Heart left ventricle (tissue), 16 donors: ENCODE measurements around the gene RRM2. TPM values are rescaled to one million over a fixed set of nuclear protein-coding genes. Genes with fewer than 3 reads are reported as not detected.

Source experiments
- ATAC-seq, 4 donors: fragments of 200-7000 bp; cut with Tn5 transposase; one replicate each; pipeline ENCODE4 v1.9.1; 2020 to 2022; ENCODE audit warnings: moderate library complexity in 4 of 4, mild to moderate bottlenecking in 3 of 4, moderate number of reproducible peaks in 1 of 4
- DNase-seq, 5 donors: peaks; one replicate each; pipeline ENCODE4 v3.0.0-alpha.2; 2020
- H3K27ac ChIP-seq, 12 donors: fragments of 200-600 bp; sonication (generic) in 4 of 12; one replicate each; pipeline versions ENCODE4 v1.5.0 to v1.8.0; 2016 to 2022; ENCODE audit warnings: mild to moderate bottlenecking in 2 of 12
- H3K27me3 ChIP-seq, 9 donors: fragments of 200-600 bp; sonication (generic) in 2 of 9; one replicate each; pipeline versions ENCODE4 v1.5.1 to v1.8.0; 2016 to 2022; ENCODE audit warnings: mild to moderate bottlenecking in 3 of 9
- H3K36me3 ChIP-seq, 9 donors: fragments of 200-600 bp; sonication (generic) in 2 of 9; one replicate each; pipeline versions ENCODE4 v1.5.0 to v1.8.0; 2018 to 2022; ENCODE audit warnings: mild to moderate bottlenecking in 2 of 9
- H3K4me1 ChIP-seq, 12 donors: fragments of 200-600 bp; sonication (generic) in 4 of 12; one replicate each; pipeline versions ENCODE4 v1.5.0 to v1.8.0; 2016 to 2022; ENCODE audit warnings: mild to moderate bottlenecking in 3 of 12
- H3K4me3 ChIP-seq, 12 donors: fragments of 200-600 bp; sonication (generic) in 4 of 12; one replicate each; pipeline versions ENCODE4 v1.5.0 to v1.8.0; 2017 to 2022; ENCODE audit warnings: mild to moderate bottlenecking in 9 of 12, moderate library complexity in 4 of 12
- H3K9me3 ChIP-seq, 12 donors: fragments of 200-600 bp; sonication (generic) in 4 of 12; one replicate each; pipeline versions ENCODE4 v1.5.0 to v1.8.0; 2016 to 2022; ENCODE audit warnings: mild to moderate bottlenecking in 1 of 12
- POLR2A ChIP-seq, 2 donors: fragments of 450-650 bp; IDR thresholded peaks; one replicate each; pipeline ENCODE4 v1.6.1; 2017; ENCODE audit warnings: antibody characterized with exemption in 2 of 2, mild to moderate bottlenecking in 2 of 2, moderate library complexity in 2 of 2
- WGBS, 4 donors: extraction: QIAGEN DNeasy Blood & Tissue Kit in 2 of 4; methylation state at CpG; one replicate each; pipeline versions ENCODE4 v1.1.5 to v1.1.7; 2013 to 2018; 5-methylcytosine and 5-hydroxymethylcytosine counted together
- intact Hi-C, 10 donors: fragments of 100-400 bp; cut with DNase I; formaldehyde crosslinking; loops; one replicate each; pipeline versions ENCODE4 v1.11.1 to v1.14.2; 2022
- polyA plus RNA-seq, 2 donors: library from polyadenylated mRNA; stranded (reverse); fragments of 200-250 nt; gene quantifications; one replicate each; pipeline ENCODE4 v1.2.3, GENCODE V29; 2013
- total RNA-seq, 9 donors: library from RNA; depleted of rRNA in 2 of 9; stranded (reverse); fragments of >200 nt in 2 of 9; fragmentation: NEBNext Ultra II Directional in 3 of 9; extraction: Animal tissue kit (Norgen Biotek cat#: 25700) in 3 of 9; gene quantifications; one replicate each; pipeline versions ENCODE4 v1.1.0 to v1.2.4, GENCODE V29; 2016 to 2023
- TF ChIP-seq, protein P1 (sequence below), 12 donors: fragments of 200-600 bp; sonication (generic) in 4 of 12; IDR thresholded peaks; one replicate each; pipeline versions ENCODE4 v1.5.0 to v1.8.0; 2018 to 2022; ENCODE audit warnings: antibody characterized with exemption in 12 of 12, mild to moderate bottlenecking in 5 of 12
- donor health status: ischemic (EF 13 %, LVEDD 7.1; RV severe dilation, severe dysfunction).
- donor health status: healthy with polysubstance abuse.
- donor health status: DM: no; HTN: yes; CAD: no.
- donor health status: DM: no; HTN: no; CAD: no.
- donor health status: ischemic (EF 25% LVEDD 6.9; RV normal size, moderate dysfunction).
- donor health status: ischemic (EF 25% LVEDD 5.7; RV mildly dilated, moderate dysfunction).
- donor health status: healthy.
- donor health status: DM: yes; HTN: yes; CAD: no.
- donor health status: ischemic (EF 35%, LVEDD 5.7; RV mildly dilated, moderate dysfunction).
- donor health status: nonischemic (EF 11% LVEDD 7.7; RV severe dilation, severe dysfunction).
- donor health status: DM: yes; HTN: yes; CAD: no.
- donor health status: PGD.
- donor health status: ischemic (EF 29% LVEDD 5.4; RV normal size, mild dysfunction).
- donor health status: nonischemic (EF 23%, LVEDD 6.1; RV moderate dilation, normal function).

Gene RRM2
- total and polyA plus RNA-seq, 11 donors = 0.08 to 32.6 (median 1.0) TPM; not detected in 1

- ATAC-seq = no peak
- H3K9me3 ChIP-seq = no peaks in the 10 kb centered on the region
- H3K4me3 ChIP-seq = no peak overlapping the region
- TF ChIP-seq POLR2A (IDR thresholded peaks at IDR 0.05) = no peak
- TF ChIP-seq, protein P1, sequence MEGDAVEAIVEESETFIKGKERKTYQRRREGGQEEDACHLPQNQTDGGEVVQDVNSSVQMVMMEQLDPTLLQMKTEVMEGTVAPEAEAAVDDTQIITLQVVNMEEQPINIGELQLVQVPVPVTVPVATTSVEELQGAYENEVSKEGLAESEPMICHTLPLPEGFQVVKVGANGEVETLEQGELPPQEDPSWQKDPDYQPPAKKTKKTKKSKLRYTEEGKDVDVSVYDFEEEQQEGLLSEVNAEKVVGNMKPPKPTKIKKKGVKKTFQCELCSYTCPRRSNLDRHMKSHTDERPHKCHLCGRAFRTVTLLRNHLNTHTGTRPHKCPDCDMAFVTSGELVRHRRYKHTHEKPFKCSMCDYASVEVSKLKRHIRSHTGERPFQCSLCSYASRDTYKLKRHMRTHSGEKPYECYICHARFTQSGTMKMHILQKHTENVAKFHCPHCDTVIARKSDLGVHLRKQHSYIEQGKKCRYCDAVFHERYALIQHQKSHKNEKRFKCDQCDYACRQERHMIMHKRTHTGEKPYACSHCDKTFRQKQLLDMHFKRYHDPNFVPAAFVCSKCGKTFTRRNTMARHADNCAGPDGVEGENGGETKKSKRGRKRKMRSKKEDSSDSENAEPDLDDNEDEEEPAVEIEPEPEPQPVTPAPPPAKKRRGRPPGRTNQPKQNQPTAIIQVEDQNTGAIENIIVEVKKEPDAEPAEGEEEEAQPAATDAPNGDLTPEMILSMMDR (IDR thresholded peaks at IDR 0.05) = no peak
- no peaks in the 10 kb centered on the region for H3K36me3 ChIP-seq
- intact Hi-C loops = loop anchor here in 6 of 10 donors (2.0 to 10.0 kb wide), 7 partner anchors 173 to 535 kb away; partner anchors contain the start of gene HPCAL1 (in 3 of the 6)
- DNase-seq = no peak
- no peaks in the 10 kb centered on the region for H3K27me3 ChIP-seq
- H3K27ac ChIP-seq = no peak overlapping the region
- H3K4me1 ChIP-seq = peaks cover 0 to 22% (median 0%) of the 10 kb centered on the region in 12 donors
- WGBS, 4 donors = 94 to 97% (median 95%) methylated on average over 3 of the region's 3 CpGs
Observed at GRCh38 chr2:10129490-10129889, 7.0 kb downstream of the RRM2 start.

- Histone ChIP-seq H3K4me3 (no peak overlapping the region), H3K9me3 (no peaks in the 10 kb centered on the region), H3K27ac (no peak overlapping the region), H3K27me3 (no peaks in the 10 kb centered on the region), H3K36me3 (no peaks in the 10 kb centered on the region), H3K4me1 (no peaks in the 10 kb centered on the region)
- TF ChIP-seq POLR2A (IDR thresholded peaks at IDR 0.05) = no peak
- TF ChIP-seq, protein P1 (IDR thresholded peaks at IDR 0.05) = no peak
- ATAC-seq = no peak
- intact Hi-C loops = loop anchor here in 1 of 10 donors (10.0 kb wide), 1 partner anchor 533 kb away; no protein-coding TSS in a partner anchor
- DNase-seq = no peak
- 92 to 96% (median 95%) methylated on average over 7 of the region's 7 CpGs for WGBS, 4 donors
Observed at GRCh38 chr2:10132043-10132575, 9.6 kb downstream of the RRM2 start.

DNA sequence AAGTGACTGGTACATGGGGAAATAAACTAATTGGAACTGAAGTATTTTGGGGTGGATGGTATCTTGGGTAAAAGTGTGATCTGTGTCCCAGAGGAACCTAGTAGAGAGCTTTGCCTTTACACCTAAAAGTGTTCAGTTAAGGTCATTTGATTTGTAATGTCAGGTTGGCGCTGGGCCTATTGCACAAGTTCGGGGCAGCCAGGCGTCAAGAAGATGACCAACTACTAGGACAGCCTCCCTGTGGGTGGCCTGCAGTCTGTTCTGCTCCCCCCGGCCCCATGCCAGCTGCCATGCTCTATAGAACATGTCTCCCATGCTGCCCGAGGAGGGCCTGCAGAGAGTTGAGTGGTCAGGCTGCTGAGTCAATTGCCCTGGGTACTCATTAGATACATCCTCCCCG is 10.1 kb downstream of the RRM2 start:
- no peaks in the 10 kb centered on the region for H3K4me1 ChIP-seq
- H3K9me3 ChIP-seq = no peaks in the 10 kb centered on the region
- intact Hi-C loops = loop anchor here in 1 of 10 donors (10.0 kb wide), 1 partner anchor 532 kb away; no protein-coding TSS in a partner anchor
- ATAC-seq (no peak), DNase-seq (no peak)
- no peak for TF ChIP-seq POLR2A (IDR thresholded peaks at IDR 0.05)
- TF ChIP-seq, protein P1 (IDR thresholded peaks at IDR 0.05) = no peak
- no peaks in the 10 kb centered on the region for H3K27me3 ChIP-seq
- WGBS, 4 donors = 88 to 97% (median 92%) methylated on average over 6 of the region's 6 CpGs
- H3K4me3 ChIP-seq = no peak overlapping the region
- no peaks in the 10 kb centered on the region for H3K36me3 ChIP-seq
- no peak overlapping the region for H3K27ac ChIP-seq

DNA sequence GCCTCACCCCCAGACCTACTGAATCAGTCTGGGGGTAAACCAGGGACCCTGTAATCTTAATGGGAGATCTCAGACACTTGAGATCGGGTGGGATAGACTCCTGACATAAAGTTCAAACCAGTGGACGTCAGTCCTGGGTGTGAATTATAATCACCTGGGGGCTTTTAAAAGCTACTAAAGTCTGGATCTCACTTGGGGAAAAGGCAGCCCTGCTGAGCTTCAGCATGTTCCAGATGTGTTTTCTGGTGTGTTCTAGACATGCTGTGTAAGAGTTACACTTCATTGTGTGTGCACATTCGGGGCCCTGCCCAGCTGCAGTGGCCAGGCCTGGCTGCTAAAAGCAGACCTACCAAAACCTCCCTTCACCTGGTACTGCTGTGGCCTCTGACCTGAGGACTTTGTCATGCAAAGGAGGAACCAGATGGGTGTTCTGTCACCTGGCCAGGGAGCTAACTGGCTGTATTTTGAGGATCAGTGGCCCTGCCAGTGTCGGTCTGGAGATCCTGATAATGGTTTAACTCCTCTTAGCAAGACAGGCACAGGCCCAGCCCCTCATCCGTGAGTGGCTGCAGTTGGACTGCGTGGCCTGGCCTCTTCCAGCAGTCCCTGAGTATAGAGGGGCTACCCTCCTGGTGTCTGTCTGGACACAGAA is 10.6 kb downstream of the RRM2 start:
- 88 to 94% (median 90%) methylated on average over 5 to 6 of the region's 6 CpGs for WGBS, 4 donors
- ATAC-seq (no peak), DNase-seq (no peak)
- H3K4me1 ChIP-seq = no peaks in the 10 kb centered on the region
- TF ChIP-seq POLR2A (IDR thresholded peaks at IDR 0.05) = no peak
- TF ChIP-seq, protein P1 (IDR thresholded peaks at IDR 0.05) = no peak
- no peaks in the 10 kb centered on the region for H3K9me3 ChIP-seq
- intact Hi-C loops = loop anchor here in 1 of 10 donors (10.0 kb wide), 1 partner anchor 532 kb away; no protein-coding TSS in a partner anchor
- H3K27me3 ChIP-seq = no peaks in the 10 kb centered on the region
- no peaks in the 10 kb centered on the region for H3K36me3 ChIP-seq
- H3K27ac ChIP-seq = no peak overlapping the region
- no peak overlapping the region for H3K4me3 ChIP-seq
